AG08396 (cell line): ENCODE results near the gene TGIF2LX.
"Not testable (repeated sequence)": the region's sequence is repeated elsewhere in the genome, so short reads cannot be mapped to it uniquely, and the experiment has no call there.

Source experiments
- DNase-seq: peaks from one replicate; pipeline ENCODE4 v3.0.0; 2012; ENCODE audit warnings: low spot score, mixed read lengths

TGIF2LX gene

GRCh38 chrX:89921665-89922064 lies at the start of gene TGIF2LX:
TGIF2LX (plus strand) TSS chrX:89921908; CDS start chrX:89922086, 178 bp downstream.
- not testable (repeated sequence) for DNase-seq

- DNase-seq, result not testable (repeated sequence)
These were observed 728 bp downstream of the TGIF2LX start for GRCh38 chrX:89922338-89922934.

GRCh38 chrX:89943077-89943476 lies 21.4 kb downstream of the TGIF2LX start:
- not testable (repeated sequence) for DNase-seq

- not testable (repeated sequence) for DNase-seq
These were observed 43.9 kb downstream of the TGIF2LX start for GRCh38 chrX:89965588-89965987.
